ENCODE data around the gene BMP7. TPM values are rescaled to one million over a fixed set of nuclear protein-coding genes. Genes with fewer than 3 reads are reported as not detected.

BMP7 gene
- total RNA-seq, 1 donor from 2014 or later, result 0.10 TPM

- no peak for DNase-seq (ENCODE audit: low read depth)
Measured at GRCh38 chr20:57229490-57229889, 37.0 kb downstream of the BMP7 start.

DNA sequence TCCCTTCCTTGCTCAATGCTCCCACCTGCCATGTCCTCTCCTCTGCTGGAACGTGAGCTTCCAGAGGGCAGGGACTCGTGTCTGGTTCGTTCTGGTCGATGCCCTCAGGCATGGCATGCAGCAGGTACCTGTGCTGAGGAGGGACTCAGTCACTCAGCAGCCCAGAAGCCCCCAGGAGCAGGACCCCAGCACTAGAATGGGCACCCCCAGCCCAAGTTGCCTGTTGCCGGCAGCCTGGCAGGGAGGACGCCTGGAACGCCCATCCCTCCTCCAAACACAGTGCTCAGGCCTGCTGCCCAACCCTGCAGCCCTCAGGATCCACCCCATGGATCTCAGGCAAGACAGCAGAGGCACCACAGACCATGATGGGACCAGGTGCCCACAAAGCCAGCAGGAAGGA, 40.6 kb downstream of the BMP7 start:
- no peak for DNase-seq (ENCODE audit: low read depth)

DNA sequence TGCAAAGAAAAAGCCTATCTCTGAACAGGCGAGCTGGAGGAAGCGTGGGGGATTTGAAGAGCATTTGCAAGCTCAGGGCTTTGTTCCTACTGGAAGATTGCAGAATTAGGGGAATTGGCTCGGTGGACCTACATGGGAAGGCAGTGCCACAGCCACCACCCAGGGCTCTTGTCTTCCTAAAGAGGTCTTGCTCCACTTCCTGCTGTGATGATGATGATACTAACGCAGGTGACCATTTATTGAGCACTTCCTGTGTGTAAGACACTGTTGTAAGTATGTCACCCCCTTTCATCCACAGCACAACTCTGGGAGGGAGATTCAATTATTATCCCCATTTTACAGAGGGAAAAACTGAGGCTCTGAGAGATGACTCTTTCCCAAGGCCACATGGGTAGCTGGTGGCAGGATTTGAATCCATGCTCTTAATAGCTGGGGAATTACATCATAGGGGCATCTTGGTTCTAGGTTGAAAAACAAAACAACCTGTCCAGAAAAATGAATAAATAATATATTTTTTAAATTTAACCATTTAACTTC, 41.2 kb downstream of the BMP7 start:
- no peak for DNase-seq (ENCODE audit: low read depth)

DNA sequence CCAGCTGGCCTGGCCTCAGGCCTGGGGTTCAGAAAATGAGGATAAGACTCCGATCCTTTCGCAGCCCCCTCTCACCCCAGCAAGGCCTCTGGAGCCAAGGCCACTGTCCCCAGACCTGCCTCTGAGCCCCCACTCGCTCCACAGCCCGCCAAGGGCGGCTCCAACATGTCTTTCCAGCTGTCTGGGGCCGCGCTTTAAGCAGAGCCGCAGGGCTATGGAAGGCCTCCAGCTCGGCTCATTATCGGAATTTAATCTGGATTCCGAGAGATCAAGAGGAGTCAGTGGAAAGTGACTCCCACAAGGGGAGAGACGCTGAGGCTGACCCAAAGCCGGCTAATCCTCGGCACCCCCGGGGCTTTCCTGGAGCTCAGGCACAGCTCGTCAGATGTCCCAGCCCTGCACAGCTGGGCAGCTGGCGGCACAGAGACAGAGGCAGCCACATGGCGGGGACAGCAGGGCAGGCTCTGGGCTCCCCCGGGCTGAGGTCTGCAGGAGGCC, 41.8 kb downstream of the BMP7 start:
- DNase-seq (ENCODE audit: low read depth), result no peak

GRCh38 chr20:57223648-57224489, 42.6 kb downstream of the BMP7 start:
- no peak for DNase-seq (ENCODE audit: low read depth)

- no peak for DNase-seq (ENCODE audit: low read depth)
Measured at GRCh38 chr20:57222631-57222950, 43.9 kb downstream of the BMP7 start.

DNA sequence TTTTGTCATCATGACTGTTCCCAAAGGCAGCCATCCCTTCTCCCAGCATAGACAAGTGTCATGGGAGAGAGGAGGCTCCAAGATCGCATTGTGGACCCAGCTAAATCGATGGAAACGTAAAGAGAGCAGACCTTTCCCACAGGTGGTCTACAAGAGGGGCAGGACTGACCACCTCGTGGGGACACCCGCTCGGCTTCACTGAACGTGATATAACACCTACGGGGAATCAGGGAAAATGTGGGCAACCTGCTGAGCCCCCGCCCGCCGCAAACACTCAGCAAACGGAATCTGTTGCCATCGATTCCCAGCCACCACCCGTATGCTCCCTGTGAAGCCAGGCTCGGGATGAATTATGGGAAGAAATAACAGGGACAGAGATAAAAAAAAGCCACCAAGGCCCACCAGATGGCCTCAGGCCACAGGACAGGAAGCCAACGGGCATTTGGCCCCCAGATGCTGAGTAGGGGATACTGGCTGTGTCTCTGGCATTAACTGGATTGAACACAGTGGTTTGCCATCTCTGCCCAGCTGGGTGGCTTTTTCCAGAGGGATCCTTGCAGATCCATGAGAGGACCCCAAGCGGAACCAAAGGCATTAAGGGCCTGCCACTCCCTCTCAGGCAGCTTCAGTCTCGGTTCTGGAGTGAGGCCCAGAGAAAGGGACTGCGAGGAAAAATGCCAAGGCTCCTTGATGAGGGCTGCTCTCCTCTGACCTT, 44.4 kb downstream of the BMP7 start:
- no peak for DNase-seq (ENCODE audit: low read depth)

GRCh38 chr20:57220337-57221145, 45.9 kb downstream of the BMP7 start:
- no peak for DNase-seq (ENCODE audit: low read depth)

DNA sequence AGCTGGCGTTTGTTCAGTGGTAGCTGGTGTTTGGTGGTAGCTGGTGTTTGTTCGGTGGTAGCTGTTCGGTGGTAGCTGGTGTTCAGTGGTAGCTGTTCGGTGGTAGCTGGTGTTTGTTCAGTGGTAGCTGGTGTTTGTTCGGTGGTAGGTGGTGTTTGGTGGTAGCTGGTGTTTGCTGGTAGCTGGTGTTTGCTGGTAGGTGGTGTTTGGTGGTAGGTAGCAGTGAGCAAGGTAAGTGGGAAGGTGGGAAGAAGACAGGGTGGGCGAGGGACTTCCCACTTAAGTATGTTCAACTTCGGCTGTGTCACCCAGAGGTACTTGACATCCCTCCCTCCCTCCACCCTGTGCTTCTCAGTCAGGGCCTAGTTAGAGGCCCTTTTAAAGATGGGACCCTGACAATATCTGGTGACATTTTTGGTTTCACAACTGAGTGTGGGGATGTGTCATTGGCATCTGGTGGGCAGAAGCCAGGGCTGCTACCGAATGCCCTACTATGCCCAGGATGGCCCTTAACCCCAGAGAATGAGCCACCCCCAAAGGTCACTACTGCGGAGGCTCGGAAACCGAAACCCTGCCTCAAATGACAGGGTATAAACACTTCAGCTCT, 47.3 kb downstream of the BMP7 start:
- no peak for DNase-seq (ENCODE audit: low read depth)

DNA sequence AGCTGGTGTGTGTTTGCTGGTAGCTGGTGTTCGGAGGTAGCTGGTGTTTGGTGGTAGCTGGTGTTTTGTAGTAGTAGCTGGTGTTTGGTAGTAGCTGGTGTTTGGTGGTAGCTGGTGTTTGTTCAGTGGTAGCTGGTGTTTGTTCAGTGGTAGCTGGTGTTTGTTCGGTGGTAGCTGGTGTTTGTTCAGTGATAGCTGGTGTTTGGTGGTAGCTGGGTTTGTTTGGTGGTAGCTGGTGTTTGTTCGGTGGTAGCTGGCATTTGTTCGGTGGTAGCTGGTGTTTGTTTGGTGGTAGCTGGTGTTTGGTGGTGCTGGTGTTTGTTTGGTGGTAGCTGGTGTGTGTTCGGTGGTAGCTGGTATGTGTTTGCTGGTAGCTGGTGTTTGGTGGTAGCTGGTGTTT, 48.0 kb downstream of the BMP7 start:
- DNase-seq (ENCODE audit: low read depth), result no peak

- no peak for DNase-seq (ENCODE audit: low read depth)
Measured at GRCh38 chr20:57217802-57218201, 48.6 kb downstream of the BMP7 start.

GRCh38 chr20:57216669-57217068, 49.8 kb downstream of the BMP7 start:
- DNase-seq (ENCODE audit: low read depth), result no peak

GRCh38 chr20:57215826-57216471, 50.5 kb downstream of the BMP7 start:
- DNase-seq (ENCODE audit: low read depth), result no peak

GRCh38 chr20:57215426-57215825, 51.0 kb downstream of the BMP7 start:
- DNase-seq (ENCODE audit: low read depth), result no peak

- DNase-seq (ENCODE audit: low read depth), result no peak
Measured at GRCh38 chr20:57214948-57215347, 51.5 kb downstream of the BMP7 start.

GRCh38 chr20:57214427-57214826, 52.0 kb downstream of the BMP7 start:
- DNase-seq (ENCODE audit: low read depth), result no peak

GRCh38 chr20:57213924-57214323, 52.5 kb downstream of the BMP7 start:
- DNase-seq (ENCODE audit: low read depth), result no peak

GRCh38 chr20:57213291-57213690, 53.1 kb downstream of the BMP7 start:
- no peak for DNase-seq (ENCODE audit: low read depth)

DNA sequence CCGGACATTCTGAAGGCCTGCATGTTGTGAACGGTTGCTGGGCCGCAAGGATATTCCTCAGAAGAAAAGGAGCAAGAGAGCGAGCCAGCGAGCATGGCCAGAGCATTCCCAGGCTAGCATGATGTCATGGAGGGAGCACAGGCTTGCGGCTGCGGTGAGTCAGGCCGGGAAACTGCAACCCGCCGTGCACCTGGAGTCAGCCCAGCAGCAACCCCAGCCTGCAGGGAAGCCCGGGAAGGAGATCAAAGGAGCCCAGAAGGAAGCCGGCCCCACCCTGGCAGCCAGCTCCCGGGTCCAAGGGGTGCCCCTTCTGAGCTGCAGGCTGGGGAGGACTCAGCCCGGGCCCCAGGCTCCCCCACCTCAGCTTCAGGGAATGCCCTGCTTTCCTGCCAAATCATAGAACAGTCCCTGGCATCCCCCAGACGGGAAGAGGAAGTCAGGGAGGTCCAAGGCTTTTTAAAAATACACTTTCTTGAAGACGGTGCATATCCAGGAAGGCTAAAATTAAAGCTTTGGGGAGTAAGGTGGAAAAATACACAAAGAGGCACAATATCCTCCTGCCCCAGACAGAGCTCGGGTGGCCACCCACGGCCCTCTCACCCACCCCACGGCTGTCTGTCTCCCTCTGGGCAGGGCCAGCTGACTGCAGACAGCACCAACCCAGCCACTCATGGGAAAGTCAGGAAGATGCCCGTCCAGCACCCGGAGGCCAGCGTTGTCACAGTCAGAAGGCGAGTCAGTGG, 53.7 kb downstream of the BMP7 start:
- peak; percentile 74 for DNase-seq (ENCODE audit: low read depth)

GRCh38 chr20:57211908-57212533, 54.4 kb downstream of the BMP7 start:
- no peak for DNase-seq (ENCODE audit: low read depth)

Measured in renal cortical epithelial cell (primary cell).